GM18508 (cell line): ENCODE data around the gene KRT82.
"Not testable (repeated sequence)": the region's sequence is repeated elsewhere in the genome, so short reads cannot be mapped to it uniquely, and the experiment has no call there.

Source experiments
- ATAC-seq: cut with Tn5 transposase; IDR thresholded peaks from one replicate; pipeline ENCODE4 v1.9.1; 2021; ENCODE audit warnings: moderate number of reproducible peaks; ENCODE audit not compliant: insufficient read depth, unreplicated experiment

Gene KRT82

DNA sequence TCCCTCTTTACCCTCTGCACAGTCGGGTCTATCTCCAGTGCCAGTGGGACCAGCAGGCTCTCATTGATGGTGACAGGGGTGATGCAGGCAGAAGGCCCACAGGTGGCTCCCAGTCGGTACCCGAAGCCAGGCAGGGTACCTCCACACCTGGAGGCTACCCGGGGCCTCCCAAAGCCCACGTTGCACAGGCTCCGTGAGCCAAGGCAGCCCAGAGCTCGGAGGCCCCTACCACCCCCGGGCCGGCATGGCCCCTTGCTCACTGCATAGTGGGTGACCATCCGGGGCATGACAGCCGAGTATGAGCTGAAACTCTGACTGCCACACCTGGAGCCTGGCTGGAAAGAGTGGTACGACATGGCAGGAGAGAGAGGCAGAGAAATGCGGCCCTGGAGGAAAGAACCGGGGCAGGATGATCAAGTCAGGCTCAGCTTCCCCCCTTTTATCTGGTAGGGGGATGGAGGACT lies at the start of gene KRT82:
Gene KRT82 (minus strand): TSS at position 414 of the 464 bp plus-strand sequence. CDS start 58 bp downstream, at position 356.
- ATAC-seq, result no peak

DNA sequence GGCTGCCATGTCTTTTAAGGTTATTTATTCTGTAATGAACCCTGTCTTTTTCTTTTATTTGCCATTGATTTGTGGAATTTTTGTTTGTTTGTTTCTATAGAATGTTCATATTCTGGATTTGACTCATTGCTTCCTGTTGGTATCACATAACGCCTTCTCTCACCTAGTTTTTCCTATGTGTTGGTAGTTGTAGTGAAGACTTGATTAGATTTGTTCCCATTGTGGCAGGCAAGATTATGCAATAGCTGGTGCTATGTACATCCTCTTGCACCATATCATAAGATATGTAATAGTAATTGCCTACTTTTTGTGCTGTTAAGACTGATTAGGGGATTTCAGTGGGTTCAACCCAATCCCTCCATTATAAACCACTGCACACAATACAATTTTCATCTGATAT lies 49.7 kb upstream of the KRT82 start:
- no peak for ATAC-seq

DNA sequence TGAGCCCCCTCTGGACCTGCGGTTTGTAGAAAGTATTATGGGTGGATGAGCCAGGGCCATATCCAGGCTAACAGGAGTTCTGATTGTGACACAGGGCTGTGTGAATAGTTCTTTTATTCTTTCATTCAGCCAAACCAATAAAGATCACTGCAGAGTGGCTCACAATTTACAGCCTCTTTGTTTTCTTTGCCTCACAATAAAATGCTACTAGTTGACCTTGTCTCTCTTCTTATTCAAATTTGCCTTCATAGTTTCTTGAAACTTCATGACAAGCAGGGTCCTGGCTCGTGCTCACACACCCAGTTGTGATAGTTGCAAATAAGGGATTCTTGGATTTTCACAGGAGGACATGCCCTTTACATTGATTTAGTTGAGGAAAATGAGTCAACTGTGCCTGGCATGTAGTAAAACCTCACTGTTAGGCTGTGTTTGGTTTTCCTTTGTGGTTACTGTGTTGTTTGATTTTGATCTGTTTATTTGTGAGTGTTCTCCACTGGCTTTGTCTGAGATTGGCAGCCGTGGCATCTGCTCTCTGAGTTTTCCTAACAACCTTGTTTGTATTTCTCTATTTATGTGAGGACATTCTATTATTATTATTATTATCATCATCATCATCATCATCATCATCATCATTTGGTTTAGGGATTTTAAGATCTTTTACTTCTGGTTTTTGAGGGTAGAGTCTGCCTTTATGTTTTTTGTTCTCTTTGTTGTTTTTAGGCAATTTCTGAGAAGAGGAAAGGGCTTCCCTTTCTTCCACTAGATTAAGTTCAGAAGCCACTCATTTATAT lies 48.5 kb upstream of the KRT82 start:
- no peak for ATAC-seq

DNA sequence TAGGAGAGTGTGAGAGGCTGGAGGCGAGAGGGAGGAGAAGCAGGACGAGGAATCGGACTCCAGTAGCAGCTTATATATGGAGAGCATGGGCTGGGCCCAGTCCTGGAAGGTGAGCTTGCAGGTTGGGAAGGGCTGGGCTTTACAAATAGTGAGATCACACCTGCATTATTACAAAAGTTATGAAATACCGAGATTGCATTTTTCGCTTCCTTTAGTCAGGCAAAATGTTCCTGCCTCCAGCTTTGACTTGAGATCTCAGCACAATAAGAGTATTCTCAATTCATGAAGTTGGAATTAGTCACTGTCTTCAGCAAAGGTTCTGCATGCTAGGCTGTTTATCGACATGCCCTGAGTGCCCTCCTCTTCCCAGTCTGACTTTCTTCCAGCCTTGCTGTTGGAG lies 46.0 kb upstream of the KRT82 start, which contains the start of gene KRT6B:
Gene KRT6B (minus strand): TSS at position 46 of the 400 bp plus-strand sequence. CDS start 68 bp downstream, outside the sequence.
- no peak for ATAC-seq

DNA sequence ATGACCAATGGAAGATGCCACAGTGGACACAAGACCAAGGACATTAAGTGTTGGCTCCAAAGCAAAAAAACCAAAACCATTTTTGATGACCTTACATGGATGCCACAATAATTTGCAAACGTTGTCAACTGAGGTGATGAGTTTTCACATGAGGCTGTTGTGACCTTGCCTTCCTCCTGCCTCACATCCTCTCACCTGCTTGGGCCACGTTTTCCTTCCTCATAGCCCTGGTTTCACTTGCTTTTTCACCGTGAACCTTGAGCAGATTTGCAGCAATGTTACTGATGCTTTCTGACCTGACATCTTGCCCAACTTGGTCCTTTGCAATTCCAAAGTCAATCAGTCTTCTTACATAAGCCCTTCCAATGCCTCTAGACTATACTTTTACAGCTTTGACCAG lies 42.1 kb upstream of the KRT82 start:
- no peak for ATAC-seq

DNA sequence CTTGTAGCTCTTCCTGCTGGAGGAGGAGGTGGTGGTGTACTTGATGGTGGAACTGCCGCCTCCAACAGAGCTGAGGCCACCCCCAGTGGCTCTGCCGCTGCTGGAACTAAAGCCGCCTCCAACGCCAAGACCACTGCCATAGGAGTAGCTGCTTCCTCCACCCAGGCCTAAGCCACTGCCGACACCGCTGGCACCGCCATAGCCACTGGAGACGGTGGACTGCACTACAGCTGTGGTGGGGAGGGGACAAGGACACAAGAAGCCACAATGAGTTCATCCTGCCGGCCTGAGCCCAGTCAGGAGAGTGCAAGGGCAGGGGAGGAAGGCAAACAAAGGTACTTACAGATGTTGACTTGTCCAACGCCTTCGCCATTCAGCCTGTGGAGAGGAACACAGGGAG lies 41.1 kb upstream of the KRT82 start:
- ATAC-seq, result not testable (repeated sequence)

DNA sequence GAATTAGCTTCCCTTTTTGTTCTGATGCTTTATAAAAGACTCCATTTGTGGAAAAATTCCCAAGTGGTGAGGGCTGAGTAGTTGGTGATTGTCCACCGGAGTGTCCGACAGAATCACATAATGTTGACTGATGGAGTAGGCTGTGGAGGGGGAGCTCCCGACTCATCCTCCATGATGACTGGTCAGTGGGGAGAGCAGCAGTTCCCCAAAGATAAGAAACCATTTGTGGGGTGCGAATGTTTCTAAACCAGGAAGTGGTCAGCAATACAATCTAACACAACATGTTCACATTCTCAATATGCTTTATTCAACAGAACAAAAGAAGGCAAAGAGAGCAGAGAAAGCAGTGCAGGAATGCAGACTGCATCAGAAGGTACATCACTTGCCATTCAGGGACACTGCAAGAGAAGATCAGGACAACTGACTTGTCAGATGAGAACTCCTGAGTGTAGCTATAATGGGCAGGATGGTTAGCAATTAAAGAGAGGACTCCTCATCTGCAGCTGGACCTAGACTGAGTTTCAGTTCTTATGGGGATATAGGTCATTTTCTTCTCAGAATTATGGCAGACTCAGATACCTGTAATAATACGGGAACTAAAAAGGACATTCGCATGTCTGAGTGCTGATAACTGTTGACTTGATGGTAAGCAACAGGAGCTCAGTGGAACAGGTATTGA lies 40.4 kb upstream of the KRT82 start:
- ATAC-seq, result no peak

DNA sequence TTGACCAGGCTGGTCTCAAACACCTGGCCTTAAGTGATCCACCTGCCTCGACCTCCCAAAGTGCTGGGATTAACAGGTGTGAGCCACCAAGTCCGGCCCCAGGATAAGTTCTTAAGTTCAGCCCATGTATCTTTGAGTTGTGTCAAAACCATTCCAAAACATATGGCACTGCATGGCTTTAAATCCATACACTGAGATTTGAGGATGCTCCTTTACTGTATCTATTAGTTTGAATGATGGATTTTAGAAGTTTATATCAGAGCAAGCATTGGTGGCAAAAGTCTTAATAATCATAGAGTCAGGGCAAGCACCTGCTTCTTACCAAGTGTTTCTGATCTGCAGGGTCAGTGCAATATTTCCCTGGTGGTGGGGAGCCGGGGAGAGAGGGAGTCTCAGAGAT lies 39.7 kb upstream of the KRT82 start:
- ATAC-seq, result no peak

DNA sequence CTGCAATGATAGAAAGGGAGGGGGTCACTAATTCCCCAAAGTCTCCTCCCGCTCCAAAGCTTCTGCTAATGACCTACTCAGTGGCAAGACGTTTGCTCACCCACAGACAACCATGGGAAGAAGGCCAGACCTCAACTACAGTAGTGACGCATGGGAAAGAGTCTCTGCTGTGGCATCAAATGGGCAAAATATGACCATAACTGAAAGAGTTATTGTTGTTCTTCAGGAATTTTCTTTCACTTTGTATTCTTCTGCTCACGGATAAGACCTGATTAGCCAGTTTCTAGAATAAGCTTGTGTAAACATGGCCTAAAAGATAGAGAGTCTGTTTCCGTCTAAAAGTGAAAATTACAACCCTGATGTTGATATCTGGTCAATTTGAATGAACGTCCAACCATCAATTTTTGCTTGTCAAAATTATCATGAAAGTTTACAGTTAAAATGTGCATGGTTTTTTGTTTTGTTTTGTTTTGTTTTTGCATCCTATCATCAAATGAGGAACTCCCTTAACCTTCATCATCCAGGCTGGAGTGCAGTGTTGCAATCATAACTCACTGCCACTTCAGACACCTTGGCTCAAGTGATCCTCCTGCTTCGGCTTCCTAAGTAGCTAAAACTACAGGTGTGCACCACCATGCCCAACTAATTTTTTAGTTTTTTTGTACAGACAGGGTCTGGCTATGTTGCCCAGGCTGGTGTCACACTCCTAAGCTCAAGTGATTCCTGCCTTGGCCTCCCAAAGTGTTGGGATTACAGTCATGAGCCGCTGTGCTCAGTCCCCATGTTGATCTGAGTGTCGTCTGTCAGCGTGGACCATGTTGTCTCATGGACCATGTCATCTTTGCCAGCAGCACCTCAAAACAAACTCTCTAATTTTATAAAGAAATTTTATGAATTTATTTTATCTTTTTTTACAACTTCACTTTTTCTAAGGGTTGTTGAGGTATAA lies 38.8 kb upstream of the KRT82 start:
- ATAC-seq, result no peak

DNA sequence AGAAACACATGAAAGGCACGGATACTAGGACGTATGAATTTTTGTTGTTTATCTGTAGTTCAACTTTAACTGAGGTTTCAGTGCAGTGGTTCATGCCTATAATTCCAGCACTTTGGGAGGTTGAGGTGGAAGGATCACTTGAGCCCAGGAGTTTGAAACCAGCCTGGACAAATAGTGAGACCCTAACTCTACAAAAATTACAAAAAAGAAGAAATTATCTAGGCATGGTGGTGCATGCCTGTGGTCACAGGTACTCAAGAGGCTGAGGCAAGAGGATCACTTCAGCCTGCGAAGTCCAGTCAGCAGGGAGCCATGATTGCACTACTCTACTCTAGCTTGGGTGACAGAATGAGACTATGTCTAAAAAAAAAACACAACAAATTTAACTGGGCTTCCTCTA lies 37.8 kb upstream of the KRT82 start:
- no peak for ATAC-seq

DNA sequence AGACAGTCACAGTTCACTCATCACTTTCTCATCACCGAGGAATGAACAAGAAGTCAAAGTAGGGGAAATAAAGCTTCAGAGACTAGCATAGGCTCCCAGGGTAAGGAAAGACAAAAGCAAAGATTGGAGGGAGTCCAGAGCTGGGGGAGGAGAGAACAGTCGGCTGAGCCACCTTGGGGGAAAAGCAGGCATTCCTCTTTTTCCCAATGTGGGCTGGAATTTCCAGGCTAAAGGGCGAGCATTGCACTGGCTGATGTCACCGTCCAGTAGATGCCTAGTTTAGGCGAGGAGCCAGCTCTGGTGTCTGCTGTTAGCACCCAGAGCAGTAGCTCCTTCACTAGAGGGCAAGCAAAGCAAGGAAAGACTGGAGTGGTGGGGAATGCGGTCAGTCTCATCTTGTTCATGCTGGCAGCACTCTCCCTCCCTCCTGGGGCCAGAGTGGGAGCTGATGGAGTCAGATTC lies 36.5 kb upstream of the KRT82 start:
- ATAC-seq, result no peak

DNA sequence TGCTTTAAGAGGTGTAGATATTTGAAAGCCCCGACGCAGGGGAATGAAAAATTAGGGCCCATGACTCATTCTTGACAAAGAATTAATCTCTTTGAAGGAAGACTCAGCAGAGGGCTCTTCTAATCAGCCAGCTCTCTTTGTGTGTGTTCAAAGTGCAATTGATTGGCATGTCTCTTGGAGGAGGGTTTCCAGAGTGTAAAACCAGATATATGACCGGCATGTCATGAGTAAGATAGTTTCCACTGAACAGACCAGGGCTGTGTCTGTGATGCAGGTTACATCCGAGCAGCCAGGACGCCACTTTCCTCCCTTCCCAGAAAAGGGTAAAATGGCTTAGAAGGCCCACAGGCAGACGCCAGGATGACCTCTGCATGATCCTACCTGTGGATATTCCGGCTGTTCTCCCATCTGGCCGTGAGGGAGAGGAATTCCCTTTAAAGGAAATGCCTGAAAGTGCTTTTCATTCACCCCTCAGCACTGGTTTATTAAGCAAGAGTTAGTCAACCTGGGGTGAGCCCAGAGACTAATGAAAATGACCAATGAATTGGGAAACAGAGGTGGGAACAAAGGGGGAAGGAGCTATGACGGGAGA lies 35.3 kb upstream of the KRT82 start:
- ATAC-seq, result no peak

DNA sequence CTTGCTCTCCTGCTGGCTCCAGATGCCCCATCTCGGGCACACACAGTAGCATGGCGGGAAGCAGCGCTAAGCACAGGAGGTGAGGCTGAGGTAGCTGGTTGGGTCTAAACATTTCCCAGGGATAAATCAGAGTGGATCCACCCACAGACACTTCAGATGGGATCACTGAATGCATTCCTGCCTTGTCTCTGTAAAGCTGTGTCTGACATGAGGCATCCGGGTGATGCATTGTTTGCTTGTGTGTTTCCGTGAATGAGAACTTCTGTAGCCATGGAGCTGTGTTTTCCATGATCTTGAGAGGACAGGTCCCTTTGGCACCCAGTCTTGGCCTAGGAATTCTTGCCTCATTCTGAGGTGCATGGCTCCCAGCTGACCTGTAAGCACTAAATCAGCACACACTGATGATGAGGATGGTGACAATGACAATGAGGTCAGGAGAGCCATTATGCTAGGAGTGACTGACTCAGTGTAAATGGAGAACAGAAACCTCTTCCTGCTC lies 34.7 kb upstream of the KRT82 start:
- no peak for ATAC-seq

DNA sequence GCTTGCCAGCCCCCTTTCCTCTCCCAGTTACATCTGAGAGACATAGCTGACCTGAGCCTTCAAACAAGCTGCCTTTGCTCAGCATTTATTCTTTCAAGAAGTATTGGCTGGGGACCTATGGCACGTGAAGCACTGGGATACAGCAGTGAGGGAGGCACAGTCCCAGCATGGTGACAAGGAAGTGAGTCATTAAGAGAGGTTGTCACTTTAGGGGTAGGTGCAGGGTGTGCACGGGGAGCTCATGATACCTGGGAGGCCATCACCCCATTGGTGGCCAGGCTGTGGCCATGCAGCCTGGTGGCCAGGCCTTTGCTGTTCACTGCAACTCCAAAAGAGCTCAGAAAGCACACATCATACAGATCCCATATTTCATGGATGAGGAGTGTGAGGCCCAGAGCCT lies 33.7 kb upstream of the KRT82 start:
- no peak for ATAC-seq

DNA sequence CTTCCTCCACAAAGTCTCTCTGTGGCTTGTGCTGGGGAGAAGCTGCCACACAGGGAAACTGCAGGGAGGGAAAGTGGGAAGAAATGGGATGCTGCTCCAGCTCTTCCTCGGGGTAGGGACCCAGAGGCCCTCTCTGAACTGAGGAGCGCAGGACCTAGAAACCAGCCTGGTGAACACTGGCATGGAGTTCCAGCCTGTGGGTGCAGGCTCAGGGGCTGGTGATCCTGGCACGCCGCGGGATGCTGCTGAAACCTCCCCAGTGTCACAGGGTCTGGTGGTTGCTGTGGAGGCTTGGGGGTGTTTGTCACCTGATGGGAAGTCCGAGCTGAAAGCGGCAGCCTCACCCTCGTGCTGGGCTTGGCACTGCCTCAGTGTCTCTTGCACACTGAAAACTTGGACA lies 33.3 kb upstream of the KRT82 start:
- ATAC-seq, result no peak

DNA sequence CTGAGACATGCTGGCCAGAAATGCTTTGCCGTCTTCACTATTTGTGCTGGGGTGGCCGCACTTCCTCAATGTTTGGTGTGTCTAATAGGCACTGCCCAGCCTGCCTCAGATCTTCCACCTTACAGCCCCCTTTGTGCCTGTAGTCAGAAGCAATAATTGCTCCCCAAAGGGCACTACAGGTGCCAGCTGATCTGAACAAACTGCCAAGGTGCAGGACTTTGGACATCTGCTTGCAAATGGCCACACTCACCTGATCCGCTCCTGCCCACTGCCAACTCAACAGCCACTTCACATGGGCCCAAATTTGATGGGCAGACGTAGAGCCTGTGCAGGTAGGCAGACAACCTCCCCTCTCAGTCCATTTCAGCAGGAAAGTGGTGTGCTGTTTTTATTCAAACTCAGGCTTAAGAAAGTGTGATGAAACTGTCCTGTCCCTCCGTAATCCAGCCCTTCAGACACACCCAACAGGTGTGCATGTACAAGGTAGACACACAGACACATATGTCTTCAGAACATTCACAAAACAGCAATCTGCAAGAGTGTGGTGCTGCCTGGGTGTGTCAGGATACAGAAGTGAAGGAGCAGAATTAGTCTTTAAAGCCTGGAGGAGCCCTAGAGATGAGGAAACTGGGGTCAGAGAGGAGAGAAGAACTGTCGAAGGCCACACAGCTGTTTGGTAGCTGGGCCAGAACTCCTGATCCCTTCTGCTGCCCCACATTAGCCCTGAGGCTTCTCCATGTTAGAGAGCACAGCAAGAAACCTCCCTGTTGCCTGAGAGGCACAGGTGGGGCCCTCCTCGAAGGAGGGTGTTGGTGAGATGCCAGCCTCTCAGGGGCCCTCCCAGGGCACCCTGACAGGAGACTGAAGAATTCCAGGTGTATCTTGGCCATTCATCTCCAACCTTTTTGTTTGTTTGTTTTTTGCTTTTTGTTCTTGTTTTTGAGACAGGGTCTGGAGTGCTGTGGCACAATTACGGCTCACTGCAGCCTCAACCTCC lies 32.5 kb upstream of the KRT82 start:
- no peak for ATAC-seq

DNA sequence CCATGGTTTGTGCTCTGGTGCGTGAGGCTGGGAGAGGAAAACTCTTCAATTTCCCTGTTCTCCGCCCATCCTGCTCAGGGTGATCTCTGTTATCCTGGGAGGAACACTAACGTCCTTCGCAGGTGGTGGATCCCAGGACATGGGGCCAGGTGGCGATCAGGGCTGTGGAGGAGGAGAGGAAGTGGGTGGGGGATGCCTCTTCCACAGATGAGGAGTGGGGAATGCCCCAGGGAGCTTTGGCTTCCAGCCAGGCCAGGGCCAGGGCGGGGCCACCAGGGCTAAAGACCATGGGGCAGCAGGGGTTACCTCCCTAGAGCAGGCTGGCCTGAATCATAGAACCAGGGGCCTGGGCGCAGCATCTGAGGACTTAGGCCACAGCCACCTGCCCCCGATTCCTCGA lies 31.4 kb upstream of the KRT82 start:
- ATAC-seq, result no peak

DNA sequence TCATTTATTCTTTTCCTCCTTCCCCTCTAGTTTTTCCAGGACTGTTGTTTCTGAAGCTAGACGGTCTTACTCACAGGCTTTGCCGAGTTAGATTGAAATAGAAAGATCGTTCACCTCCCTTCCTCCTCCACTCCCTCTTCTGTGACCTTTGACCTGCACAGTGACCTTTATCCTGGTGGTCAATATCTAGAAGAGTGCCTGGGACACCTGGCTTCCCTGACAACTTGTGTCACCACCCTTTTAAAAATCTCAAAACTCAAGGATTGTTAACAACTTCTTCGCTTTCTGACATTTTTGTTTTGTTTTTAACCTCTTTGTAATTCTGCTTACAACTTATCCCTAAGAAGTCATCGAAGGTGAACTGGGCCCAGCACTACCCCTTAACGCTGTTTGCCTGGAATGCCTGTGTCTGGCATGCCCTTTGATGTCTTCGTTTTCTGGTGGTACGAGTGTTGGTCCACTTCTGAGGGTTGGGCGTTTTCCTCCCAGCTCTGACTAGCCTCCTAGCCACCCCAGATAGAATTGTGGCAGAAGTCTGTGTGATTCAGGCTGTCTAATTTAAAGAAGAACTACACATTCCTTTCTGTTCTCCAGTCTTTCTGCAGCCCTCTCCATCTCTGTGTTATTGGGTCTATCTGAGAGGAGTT lies 30.8 kb upstream of the KRT82 start:
- ATAC-seq, result no peak
